SJSA1 (cell line): ENCODE results near the gene STX2. TPM values are rescaled to one million over a fixed set of nuclear protein-coding genes. Genes with fewer than 3 reads are reported as not detected.

Source experiments
- DNase-seq, 2 experiments: peaks; one replicate each; pipeline ENCODE4 v3.0.0-alpha.2; 2015 to 2020; ENCODE audit warnings: low spot score in 2 of 2, low read depth in 1 of 2
- H3K27ac ChIP-seq: fragments of 250-450 bp; sonication (Bioruptor Pico); 2 replicates; pipeline ENCODE4 v1.5.1; 2020; ENCODE audit warnings: mild to moderate bottlenecking, moderate library complexity
- H3K27me3 ChIP-seq: fragments of 250-450 bp; sonication (Bioruptor Pico); replicated peaks from 2 replicates; pipeline ENCODE4 v1.5.1; 2020; ENCODE audit warnings: mild to moderate bottlenecking, moderate library complexity
- H3K36me3 ChIP-seq: fragments of 250-450 bp; sonication (Bioruptor Pico); 2 replicates; pipeline ENCODE4 v1.5.1; 2020; ENCODE audit warnings: mild to moderate bottlenecking
- H3K4me1 ChIP-seq: fragments of 250-450 bp; sonication (Bioruptor Pico); replicated peaks from 2 replicates; pipeline ENCODE4 v1.6.1; 2021; ENCODE audit warnings: mild to moderate bottlenecking
- H3K4me3 ChIP-seq: fragments of 250-450 bp; sonication (Bioruptor Pico); 2 replicates; pipeline ENCODE4 v1.5.1; 2020; ENCODE audit warnings: mild to moderate bottlenecking
- H3K9me3 ChIP-seq: fragments of 250-450 bp; sonication (Bioruptor Pico); replicated peaks from 2 replicates; pipeline ENCODE4 v1.5.1; 2020; ENCODE audit warnings: mild to moderate bottlenecking
- total RNA-seq: library from RNA; depleted of rRNA; stranded (reverse); fragments of >200 nt; shearing (Covaris generic); gene quantifications from 2 replicates; pipeline ENCODE4 v1.2.3, GENCODE V29; 2014

STX2 gene
- total RNA-seq, 1 experiment from 2014 or later, result 47.9 TPM

DNA sequence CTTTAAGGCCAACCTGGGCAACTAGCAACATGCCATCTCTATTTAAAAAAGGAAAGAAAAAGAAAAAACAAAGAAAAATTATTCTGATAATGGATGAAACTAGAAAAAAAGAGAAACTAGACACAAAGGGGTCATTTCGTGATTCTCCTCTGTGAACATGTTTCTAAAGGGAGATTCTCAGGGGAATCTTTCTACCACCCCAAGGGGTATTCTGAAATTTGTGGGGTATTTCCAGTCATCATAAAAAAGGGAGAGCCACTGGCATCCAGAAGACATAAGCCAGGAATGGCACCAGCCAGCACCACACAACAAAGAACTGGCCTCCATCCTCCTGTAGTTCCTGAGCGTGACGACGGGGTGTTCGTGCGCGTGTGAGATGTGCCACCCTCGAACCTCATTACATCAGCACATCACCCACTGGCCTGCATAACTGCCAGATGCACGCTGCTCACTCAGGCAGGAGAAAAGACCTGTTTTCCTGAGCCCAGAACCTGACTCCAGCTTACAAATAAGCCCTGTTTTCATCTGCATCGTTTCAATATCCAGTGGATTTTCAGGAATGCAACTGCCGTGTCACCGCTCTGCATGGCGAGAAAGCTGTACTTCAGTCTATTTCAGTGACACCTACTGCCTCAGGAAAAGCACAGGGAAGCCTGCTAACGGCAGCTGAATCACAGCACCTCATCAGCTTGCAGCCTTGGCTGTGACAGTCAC is 23.9 kb downstream of the STX2 start:
- no peaks in the 10 kb centered on the region for H3K9me3 ChIP-seq
- no peak overlapping the region for H3K4me3 ChIP-seq

DNA sequence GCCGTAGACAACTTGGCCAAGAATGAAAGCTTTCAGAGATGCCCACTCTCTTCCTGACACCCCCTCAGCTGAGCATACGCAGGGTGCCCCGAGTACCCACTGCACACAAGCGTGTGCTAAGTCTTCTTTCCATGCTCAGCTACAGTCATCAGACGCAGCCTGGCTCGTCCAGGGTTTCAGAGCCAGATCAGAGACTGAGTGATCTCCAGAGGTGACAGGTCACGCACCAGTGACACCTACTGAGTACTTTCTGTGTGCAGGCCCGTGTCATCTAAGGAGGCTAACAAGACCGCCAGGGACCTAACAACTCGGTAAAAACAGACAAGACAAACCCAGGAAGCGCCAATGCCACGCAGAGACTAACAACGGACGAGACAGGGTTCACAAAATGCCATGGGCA is 25.1 kb downstream of the STX2 start:
- H3K4me3 ChIP-seq, result no peak overlapping the region
- no peaks in the 10 kb centered on the region for H3K9me3 ChIP-seq
- H3K36me3 ChIP-seq, result peaks cover 13% of the 10 kb centered on the region
- H3K27ac ChIP-seq, result no peak overlapping the region
- H3K4me1 ChIP-seq, result no peaks in the 10 kb centered on the region
- H3K27me3 ChIP-seq, result no peaks in the 10 kb centered on the region
- DNase-seq, result no peak

More for the DNA sequence above, 23.9 kb downstream of the STX2 start:
- H3K4me1 ChIP-seq, result no peaks in the 10 kb centered on the region
- no peaks in the 10 kb centered on the region for H3K27me3 ChIP-seq
- H3K27ac ChIP-seq, result no peak overlapping the region
- DNase-seq, result no peak
- H3K36me3 ChIP-seq, result peaks cover 6% of the 10 kb centered on the region

DNA sequence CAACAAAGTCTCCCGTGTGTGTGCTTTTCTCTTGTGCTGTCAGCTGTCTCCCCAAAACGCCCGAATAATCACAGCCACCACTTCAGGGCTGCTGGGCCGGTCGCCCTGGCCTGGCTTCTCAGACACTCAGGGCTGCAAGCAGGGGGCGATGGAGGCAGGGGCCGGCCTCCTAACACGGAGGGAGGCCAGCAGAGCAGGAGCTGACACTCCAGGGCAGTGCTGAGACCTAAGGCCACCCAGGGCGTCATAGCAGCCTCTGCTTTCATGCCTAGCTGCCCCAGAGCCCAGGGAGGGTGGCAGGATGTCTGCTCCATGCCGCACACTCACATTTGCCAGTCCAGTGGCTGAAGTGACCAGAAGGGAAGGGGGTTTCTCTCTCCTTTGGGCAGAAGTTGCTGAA is 25.6 kb downstream of the STX2 start:
- no peaks in the 10 kb centered on the region for H3K4me1 ChIP-seq
- no peak for DNase-seq
- H3K27me3 ChIP-seq, result no peaks in the 10 kb centered on the region
- no peaks in the 10 kb centered on the region for H3K9me3 ChIP-seq
- H3K36me3 ChIP-seq, result peaks cover 14% of the 10 kb centered on the region
- no peak overlapping the region for H3K4me3 ChIP-seq
- H3K27ac ChIP-seq, result no peak overlapping the region

DNA sequence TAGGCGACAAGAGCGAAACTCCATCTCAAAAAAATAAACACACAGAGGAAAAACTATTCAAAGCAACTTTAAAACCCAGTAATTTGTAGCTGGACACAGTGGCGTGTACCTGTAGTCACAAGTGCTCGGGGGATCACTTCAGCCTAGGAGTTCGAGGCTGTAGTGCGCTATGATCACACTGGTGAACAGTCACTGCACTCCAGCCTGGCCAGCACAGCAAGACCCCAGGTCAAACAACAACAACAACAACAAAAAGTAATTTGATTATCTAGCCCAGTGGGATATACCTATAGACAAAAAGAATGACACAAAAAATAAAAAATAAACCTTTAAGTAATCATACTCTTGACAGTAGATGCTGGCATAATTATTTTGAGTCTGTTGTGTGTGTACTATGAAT is 29.3 kb downstream of the STX2 start:
- H3K4me1 ChIP-seq, result no peaks in the 10 kb centered on the region
- no peak for DNase-seq
- no peak overlapping the region for H3K27ac ChIP-seq
- H3K36me3 ChIP-seq, result peaks cover 30% of the 10 kb centered on the region
- H3K9me3 ChIP-seq, result no peaks in the 10 kb centered on the region
- no peak overlapping the region for H3K4me3 ChIP-seq
- H3K27me3 ChIP-seq, result no peaks in the 10 kb centered on the region

DNA sequence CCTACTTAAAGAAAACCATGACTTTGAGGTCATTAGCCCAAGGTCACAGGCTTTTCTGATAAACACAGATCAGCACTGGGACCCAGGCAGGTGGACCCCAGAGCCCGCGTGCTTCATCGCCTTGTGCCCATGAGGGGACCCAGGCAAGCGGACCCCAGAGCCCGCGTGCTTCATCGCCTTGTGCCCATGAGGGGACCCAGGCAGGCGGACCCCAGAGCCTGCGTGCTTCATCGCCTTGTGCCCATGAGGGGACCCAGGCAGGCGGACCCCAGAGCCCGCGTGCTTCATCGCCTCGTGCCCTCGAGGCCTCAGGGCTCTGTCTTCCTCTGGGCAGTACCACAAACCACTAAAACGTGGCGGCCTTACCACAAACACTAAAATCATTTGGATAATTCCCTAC is 31.7 kb downstream of the STX2 start:
- no peak overlapping the region for H3K4me3 ChIP-seq
- no peak for DNase-seq
- H3K36me3 ChIP-seq, result peaks cover 40% of the 10 kb centered on the region
- no peak overlapping the region for H3K27ac ChIP-seq
- H3K4me1 ChIP-seq, result no peaks in the 10 kb centered on the region
- H3K27me3 ChIP-seq, result no peaks in the 10 kb centered on the region
- no peaks in the 10 kb centered on the region for H3K9me3 ChIP-seq

DNA sequence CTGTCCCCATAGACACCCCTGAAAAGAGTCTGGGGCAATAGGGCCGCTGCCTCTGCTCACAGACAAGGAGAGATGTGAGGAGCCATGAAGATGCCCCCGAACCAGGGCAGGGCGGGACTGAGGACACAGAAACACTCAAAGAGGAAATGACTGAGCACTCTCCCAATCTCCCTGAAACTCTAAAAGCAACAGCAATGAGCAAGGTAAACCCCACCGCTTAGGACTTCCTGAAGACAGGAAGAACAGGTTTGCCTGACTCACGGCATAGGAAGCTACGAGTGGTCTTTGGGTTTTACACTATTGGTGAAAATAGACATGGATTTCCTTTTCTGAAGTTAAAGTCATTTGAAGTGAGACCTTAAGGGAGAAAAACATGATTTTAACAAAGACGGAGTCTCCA is 32.5 kb downstream of the STX2 start:
- H3K36me3 ChIP-seq, result peaks cover 37% of the 10 kb centered on the region
- no peaks in the 10 kb centered on the region for H3K4me1 ChIP-seq
- no peak overlapping the region for H3K4me3 ChIP-seq
- DNase-seq, result no peak
- H3K9me3 ChIP-seq, result no peaks in the 10 kb centered on the region
- no peak overlapping the region for H3K27ac ChIP-seq
- H3K27me3 ChIP-seq, result no peaks in the 10 kb centered on the region

DNA sequence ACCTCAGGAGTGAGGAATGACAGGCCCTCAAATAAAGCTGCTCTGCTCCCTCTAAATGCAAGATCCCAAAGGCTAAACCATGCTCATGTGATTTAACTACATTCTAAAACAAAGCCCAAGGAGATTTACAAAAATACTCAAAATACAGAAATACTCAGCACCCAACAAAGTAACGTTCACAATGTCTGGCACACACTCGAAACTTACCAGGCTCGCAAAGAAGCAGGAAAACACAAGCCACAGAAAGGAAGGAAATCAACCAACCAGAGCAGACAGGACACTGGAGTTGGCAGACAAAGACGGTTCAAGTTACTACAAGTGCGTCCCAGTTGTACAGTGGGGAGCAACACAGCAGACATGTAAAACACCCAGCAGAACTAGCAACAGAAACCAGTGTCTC is 33.4 kb downstream of the STX2 start:
- no peak overlapping the region for H3K27ac ChIP-seq
- H3K4me3 ChIP-seq, result no peak overlapping the region
- no peaks in the 10 kb centered on the region for H3K9me3 ChIP-seq
- H3K4me1 ChIP-seq, result no peaks in the 10 kb centered on the region
- no peak for DNase-seq
- H3K27me3 ChIP-seq, result no peaks in the 10 kb centered on the region
- H3K36me3 ChIP-seq, result peaks cover 42% of the 10 kb centered on the region

DNA sequence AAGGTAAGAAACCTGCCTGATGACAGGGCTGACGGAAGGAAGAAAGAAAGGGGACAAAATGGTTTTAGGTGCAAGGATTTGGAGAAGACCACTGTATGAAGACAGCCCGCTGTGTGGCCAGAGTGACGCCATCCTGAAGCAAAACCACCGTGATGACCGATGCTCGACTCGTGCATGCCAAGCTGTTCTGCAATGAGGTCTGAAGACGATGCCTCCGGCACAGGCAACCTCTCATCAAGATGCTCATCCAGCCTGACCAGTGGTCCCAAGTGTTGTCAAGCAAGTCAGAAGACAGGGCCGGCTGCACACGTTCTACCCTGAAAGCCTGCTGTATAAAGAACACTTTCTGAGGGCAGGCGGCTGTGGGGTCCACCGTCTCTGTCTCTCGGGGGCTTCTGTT is 34.8 kb downstream of the STX2 start:
- Histone ChIP-seq H3K27ac (no peak overlapping the region), H3K36me3 (peaks cover 42% of the 10 kb centered on the region), H3K4me3 (no peak overlapping the region), H3K4me1 (no peaks in the 10 kb centered on the region), H3K9me3 (no peaks in the 10 kb centered on the region), H3K27me3 (no peaks in the 10 kb centered on the region)
- no peak for DNase-seq

DNA sequence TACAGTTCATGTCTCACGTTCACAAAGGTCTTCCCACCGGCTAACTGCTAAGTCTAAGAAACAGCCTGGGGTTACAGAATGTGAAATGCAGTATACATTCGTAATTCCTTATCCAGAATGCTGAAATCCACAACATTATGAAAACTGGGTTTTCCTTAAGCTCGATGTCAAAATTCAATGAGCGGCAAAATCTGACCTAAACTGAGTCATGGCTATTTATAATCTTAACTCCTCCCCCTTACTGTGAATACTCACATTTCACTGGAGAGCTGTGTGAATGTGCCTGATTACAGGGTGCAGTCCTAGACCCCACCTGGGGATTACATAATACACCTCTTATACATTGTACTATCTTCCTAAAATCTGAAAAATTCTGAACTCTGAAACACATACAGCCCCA is 35.3 kb downstream of the STX2 start:
- H3K27ac ChIP-seq, result no peak overlapping the region
- no peak overlapping the region for H3K4me3 ChIP-seq
- peaks cover 44% of the 10 kb centered on the region for H3K36me3 ChIP-seq
- no peaks in the 10 kb centered on the region for H3K9me3 ChIP-seq
- H3K27me3 ChIP-seq, result no peaks in the 10 kb centered on the region
- DNase-seq, result no peak
- H3K4me1 ChIP-seq, result no peaks in the 10 kb centered on the region

DNA sequence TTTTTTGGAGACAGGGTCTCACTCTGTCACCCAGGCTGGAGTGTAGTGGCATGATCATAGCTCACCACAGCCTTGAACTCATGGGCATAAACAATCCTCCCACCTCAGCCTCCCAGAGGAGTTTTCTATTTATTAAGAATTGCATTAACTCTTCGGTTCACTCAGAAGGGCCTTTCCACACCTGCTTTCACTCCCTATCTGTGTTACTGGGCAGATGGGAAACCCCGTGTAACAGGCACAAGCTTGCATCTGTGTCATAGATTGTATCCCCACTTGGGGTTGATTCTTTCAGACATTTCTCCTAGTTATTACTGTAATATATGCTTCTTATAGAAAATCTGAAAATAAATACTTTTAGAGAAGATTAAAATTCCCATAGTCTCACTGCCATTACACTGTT is 38.7 kb downstream of the STX2 start:
- Histone ChIP-seq H3K4me1 (no peaks in the 10 kb centered on the region), H3K9me3 (no peaks in the 10 kb centered on the region), H3K36me3 (peaks cover 39% of the 10 kb centered on the region), H3K27ac (no peak overlapping the region), H3K27me3 (no peaks in the 10 kb centered on the region), H3K4me3 (no peak overlapping the region)
- DNase-seq, result no peak

DNA sequence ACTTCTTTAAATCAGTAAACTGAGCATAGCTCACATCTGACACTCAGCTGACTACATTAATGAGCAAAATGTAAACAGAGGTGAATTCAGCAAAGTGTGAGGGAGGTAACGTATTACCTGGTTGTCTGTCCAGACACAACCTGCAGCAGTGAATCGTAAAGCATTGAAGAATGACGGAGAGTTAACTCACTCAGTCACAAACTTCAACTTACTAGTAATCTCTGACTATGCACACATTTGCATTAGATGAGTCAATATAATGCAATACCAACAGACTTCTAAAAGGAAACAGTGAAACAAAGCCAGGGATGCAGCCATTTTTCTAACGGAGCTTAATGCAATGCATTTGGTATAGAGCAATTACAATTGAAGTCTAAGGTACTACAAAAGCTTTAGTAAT is 40.0 kb downstream of the STX2 start:
- H3K4me1 ChIP-seq, result no peaks in the 10 kb centered on the region
- no peaks in the 10 kb centered on the region for H3K9me3 ChIP-seq
- DNase-seq, result no peak
- peaks cover 38% of the 10 kb centered on the region for H3K36me3 ChIP-seq
- no peak overlapping the region for H3K27ac ChIP-seq
- no peak overlapping the region for H3K4me3 ChIP-seq
- H3K27me3 ChIP-seq, result no peaks in the 10 kb centered on the region

DNA sequence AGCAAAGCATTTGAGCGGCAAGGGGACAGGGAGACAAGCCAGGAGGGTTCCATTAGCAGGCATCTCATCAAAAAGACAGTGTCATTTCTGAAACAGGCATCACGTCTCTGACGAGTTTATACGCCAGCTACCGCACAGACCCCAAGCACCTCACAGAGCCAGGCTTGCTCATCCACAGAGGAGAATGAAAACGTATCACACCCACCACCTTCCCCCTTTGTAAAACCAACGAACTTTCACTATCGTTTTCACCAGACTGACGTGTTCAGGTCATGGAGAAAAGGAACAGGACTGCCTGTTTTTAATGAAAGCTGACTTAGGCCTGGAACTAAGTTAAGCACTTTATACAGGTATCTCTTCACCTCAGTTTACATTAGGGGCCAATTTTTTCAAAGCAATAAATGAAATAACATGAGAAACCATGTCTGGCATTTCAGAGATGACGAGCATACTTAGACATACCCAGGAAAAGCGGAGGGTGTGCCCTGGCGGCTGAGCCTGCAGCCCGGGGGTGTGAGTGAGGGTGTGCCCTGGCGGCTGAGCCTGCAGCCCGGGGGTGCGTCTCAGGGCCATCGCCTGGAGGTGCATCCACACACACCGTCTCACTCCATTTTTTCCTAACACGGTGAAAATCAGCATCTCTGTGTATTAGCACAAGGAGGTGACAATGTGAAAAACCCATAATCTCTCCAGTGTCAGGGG is 41.9 kb downstream of the STX2 start:
- DNase-seq, result no peak
- no peaks in the 10 kb centered on the region for H3K4me1 ChIP-seq
- no peaks in the 10 kb centered on the region for H3K9me3 ChIP-seq
- no peak overlapping the region for H3K27ac ChIP-seq
- H3K27me3 ChIP-seq, result no peaks in the 10 kb centered on the region
- H3K4me3 ChIP-seq, result no peak overlapping the region
- H3K36me3 ChIP-seq, result peaks cover 28% of the 10 kb centered on the region

DNA sequence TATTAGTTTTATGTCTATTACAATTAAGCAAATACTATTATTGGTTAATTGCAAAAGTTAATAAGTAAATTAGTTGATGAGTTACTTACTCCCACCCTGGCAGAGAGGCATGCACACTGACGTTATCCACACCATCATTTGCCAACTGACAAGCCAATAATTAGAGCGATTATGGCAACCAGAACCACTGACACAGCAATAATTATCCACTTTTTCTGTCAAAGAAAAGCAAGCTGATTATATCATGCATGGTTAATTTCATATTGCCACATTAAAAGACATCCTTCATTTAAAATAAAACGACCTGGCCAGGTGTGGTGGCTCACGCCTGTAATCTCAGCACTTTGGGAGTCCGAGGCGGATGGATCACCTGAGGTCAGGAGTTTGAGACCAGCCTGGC is 43.1 kb downstream of the STX2 start:
- DNase-seq, result no peak
- no peak overlapping the region for H3K27ac ChIP-seq
- H3K36me3 ChIP-seq, result peaks cover 29% of the 10 kb centered on the region
- no peaks in the 10 kb centered on the region for H3K9me3 ChIP-seq
- H3K27me3 ChIP-seq, result no peaks in the 10 kb centered on the region
- no peak overlapping the region for H3K4me3 ChIP-seq
- H3K4me1 ChIP-seq, result no peaks in the 10 kb centered on the region

DNA sequence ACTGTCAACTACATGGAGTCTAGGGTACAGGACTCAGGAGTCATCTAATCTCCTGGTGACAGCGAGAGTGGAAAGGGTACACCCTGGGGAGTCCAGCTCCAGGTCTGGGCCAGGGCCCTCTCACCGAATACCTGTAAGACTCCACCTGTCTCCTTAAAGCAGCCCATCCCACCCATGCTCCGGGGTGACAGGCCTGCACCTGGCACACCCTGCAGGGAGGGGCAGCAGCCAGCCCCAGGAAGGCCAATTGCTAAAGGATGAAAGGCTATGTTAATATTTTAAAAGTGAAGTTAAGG is 45.5 kb downstream of the STX2 start:
- no peak for DNase-seq
- H3K4me1 ChIP-seq, result no peaks in the 10 kb centered on the region
- no peak overlapping the region for H3K27ac ChIP-seq
- peaks cover 24% of the 10 kb centered on the region for H3K36me3 ChIP-seq
- no peak overlapping the region for H3K4me3 ChIP-seq
- H3K27me3 ChIP-seq, result no peaks in the 10 kb centered on the region
- H3K9me3 ChIP-seq, result no peaks in the 10 kb centered on the region; the same call in 1 of the 2 replicates
